Type B pancreatic cell (in vitro differentiated cells): ENCODE data around the gene MRPL23. TPM values are rescaled to one million over a fixed set of nuclear protein-coding genes. Genes with fewer than 3 reads are reported as not detected.

Experiments used
- DNase-seq: peaks from one replicate; pipeline ENCODE4 v3.0.0; 2021; ENCODE audit warnings: mixed read lengths; ENCODE audit not compliant: unreplicated experiment; ENCODE audit errors: extremely low spot score
- H3K27ac Mint-ChIP-seq: 2 replicates; pipeline ENCODE4 v1.8.0; 2021; ENCODE audit warnings: mild to moderate bottlenecking, mixed read lengths
- H3K27me3 Mint-ChIP-seq: 2 replicates; pipeline ENCODE4 v1.8.0; 2021; ENCODE audit warnings: mixed read lengths
- H3K36me3 Mint-ChIP-seq: 2 replicates; pipeline ENCODE4 v1.8.0; 2021; ENCODE audit warnings: mixed read lengths
- H3K4me1 Mint-ChIP-seq: one replicate; pipeline ENCODE4 v1.8.0; 2021; ENCODE audit warnings: mixed read lengths; ENCODE audit not compliant: unreplicated experiment
- H3K4me3 Mint-ChIP-seq: 2 replicates; pipeline ENCODE4 v1.8.0; 2021; ENCODE audit warnings: mild to moderate bottlenecking, mixed read lengths
- H3K9me3 Mint-ChIP-seq: 2 replicates; pipeline ENCODE4 v1.8.0; 2021; ENCODE audit warnings: mixed read lengths
- total RNA-seq: library from RNA; stranded (reverse); gene quantifications from 2 replicates; pipeline ENCODE4 v1.2.1, GENCODE V29; 2021; ENCODE audit warnings: low replicate concordance
- TF ChIP-seq, protein P1 (sequence below): fragments of 200-600 bp; sonication (generic); conservative IDR thresholded peaks from 2 replicates; pipeline ENCODE4 v1.5.0; 2021; ENCODE audit warnings: antibody characterized with exemption, mild to moderate bottlenecking

MRPL23 gene
- total RNA-seq, 1 donor from 2014 or later, result 46.1 TPM

DNA sequence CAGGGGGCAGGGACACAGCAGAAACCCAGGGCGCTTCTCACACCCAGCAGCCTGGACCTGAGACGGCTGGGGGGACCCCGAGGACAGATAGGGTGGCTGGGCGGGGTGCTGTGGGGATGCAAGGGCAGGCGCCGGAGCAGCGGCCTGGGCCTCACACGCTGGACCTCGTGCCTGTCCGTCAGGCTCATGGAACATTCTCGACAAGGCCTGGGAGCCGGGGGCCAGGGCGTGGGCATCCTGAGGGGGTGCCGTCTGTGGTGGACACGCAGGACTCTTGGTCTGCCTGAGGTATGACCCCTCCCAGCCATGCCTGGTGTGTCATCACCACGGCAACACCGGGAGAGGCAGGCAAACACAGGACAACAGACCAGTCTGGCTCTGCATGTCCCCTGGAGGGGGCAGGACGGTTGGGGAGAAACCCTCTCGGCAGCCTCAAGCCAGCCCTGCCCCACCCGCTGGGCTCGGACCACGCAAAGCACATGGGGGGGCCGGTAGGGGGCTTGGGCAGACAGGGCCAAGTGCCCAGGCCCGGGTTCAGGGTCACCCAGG, 21.4 kb downstream of the MRPL23 start:
- no peak for DNase-seq
- Mint-ChIP-seq H3K27me3 (no peaks in the 10 kb centered on the region), H3K4me3 (no peak overlapping the region), H3K9me3 (no peaks in the 10 kb centered on the region), H3K4me1 (no peaks in the 10 kb centered on the region), H3K27ac (no peak overlapping the region), H3K36me3 (no peaks in the 10 kb centered on the region)
- TF ChIP-seq, protein P1, sequence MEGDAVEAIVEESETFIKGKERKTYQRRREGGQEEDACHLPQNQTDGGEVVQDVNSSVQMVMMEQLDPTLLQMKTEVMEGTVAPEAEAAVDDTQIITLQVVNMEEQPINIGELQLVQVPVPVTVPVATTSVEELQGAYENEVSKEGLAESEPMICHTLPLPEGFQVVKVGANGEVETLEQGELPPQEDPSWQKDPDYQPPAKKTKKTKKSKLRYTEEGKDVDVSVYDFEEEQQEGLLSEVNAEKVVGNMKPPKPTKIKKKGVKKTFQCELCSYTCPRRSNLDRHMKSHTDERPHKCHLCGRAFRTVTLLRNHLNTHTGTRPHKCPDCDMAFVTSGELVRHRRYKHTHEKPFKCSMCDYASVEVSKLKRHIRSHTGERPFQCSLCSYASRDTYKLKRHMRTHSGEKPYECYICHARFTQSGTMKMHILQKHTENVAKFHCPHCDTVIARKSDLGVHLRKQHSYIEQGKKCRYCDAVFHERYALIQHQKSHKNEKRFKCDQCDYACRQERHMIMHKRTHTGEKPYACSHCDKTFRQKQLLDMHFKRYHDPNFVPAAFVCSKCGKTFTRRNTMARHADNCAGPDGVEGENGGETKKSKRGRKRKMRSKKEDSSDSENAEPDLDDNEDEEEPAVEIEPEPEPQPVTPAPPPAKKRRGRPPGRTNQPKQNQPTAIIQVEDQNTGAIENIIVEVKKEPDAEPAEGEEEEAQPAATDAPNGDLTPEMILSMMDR, result no peak

DNA sequence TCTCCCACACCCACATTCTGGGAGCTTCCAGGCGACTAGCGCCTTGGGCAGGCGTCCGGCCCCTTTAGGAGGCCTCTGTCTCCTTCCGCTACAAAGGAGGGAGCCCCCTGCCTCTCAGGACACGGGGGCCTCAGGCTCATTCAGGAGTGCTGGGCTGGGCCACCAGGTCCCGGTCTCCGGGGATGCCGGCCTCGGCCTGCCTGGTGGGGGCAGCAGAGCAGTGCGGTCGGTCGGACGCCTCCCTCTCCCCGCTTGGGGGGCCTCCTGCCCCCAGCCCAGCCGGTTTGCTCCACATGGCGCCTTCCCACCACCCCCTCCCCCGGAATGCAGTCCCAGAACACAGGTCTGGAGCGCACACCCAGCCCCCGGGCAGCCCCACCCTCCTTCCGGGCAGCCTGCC, 21.9 kb downstream of the MRPL23 start:
- H3K36me3 Mint-ChIP-seq, result no peaks in the 10 kb centered on the region
- no peak for DNase-seq
- no peaks in the 10 kb centered on the region for H3K9me3 Mint-ChIP-seq
- TF ChIP-seq, protein P1, result no peak
- H3K27ac Mint-ChIP-seq, result no peak overlapping the region
- H3K4me1 Mint-ChIP-seq, result no peaks in the 10 kb centered on the region
- H3K4me3 Mint-ChIP-seq, result no peak overlapping the region
- H3K27me3 Mint-ChIP-seq, result no peaks in the 10 kb centered on the region

DNA sequence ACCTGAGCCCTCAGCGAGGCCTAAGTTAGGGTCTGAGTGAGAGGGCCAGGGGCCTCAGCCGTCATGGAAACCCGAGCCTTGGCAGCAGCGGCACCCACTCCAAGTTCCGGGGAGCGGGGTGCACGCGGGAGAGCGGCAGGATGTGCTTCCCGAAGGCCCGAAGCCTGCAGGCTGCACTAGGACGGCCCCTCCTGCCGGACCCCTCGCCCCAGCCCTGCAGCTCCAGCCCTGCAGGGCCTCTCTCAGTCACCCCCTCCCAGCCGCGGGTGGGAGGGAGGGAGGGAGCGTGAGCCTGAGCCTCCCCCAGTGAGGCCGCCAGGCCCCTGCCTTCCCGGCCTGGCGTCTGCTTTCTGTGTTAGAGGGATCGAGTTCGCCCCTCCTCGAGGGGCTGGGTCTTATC, 22.6 kb downstream of the MRPL23 start:
- H3K36me3 Mint-ChIP-seq, result no peaks in the 10 kb centered on the region
- no peak for DNase-seq
- no peaks in the 10 kb centered on the region for H3K4me1 Mint-ChIP-seq
- TF ChIP-seq, protein P1, result no peak
- H3K27ac Mint-ChIP-seq, result no peak overlapping the region
- no peaks in the 10 kb centered on the region for H3K27me3 Mint-ChIP-seq
- H3K9me3 Mint-ChIP-seq, result no peaks in the 10 kb centered on the region
- no peak overlapping the region for H3K4me3 Mint-ChIP-seq

DNA sequence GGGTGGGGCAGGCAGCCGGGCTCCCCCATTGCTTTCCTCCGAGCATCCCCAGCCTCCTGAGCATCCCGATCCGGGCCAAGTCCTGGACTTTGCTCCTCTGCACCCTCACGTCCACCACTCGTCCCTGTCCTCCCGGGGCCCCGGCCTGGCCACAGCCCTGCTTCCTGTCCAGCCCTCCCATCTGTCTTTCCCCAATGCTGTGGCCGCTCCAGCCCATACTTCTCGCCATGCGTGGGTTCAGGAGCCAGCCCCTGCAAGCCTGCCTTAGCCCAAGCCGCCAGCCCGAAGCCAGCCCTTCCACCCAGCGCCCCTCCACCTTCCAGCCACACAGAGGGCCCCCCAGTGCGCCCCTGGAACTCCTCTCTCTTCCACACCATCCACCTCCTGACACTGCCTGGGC, 23.8 kb downstream of the MRPL23 start:
- Mint-ChIP-seq H3K9me3 (no peaks in the 10 kb centered on the region), H3K27me3 (no peaks in the 10 kb centered on the region), H3K36me3 (no peaks in the 10 kb centered on the region), H3K4me3 (no peak overlapping the region), H3K4me1 (no peaks in the 10 kb centered on the region), H3K27ac (no peak overlapping the region)
- TF ChIP-seq, protein P1, result no peak
- DNase-seq, result peak; percentile 31

DNA sequence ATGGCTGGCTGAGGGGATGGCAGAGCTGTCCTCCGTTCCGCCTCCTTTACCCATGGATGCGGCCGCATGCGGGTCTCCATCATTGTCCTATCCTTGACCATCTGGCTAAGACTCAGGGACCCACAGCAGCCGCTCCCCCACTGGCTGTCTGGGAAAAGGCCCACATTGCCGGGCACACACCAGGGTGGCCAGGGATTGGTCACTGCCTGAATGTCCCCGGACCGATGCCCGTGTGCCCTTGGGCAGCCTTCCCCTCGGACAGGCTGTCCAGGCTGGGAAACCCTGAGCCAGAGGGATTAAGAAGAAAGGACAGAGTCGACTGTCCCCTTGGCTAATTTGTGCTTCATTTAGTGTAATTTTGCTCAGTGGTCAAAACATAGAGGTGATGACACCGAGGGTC, 28.1 kb downstream of the MRPL23 start:
- Mint-ChIP-seq H3K27ac (no peak overlapping the region), H3K4me3 (no peak overlapping the region), H3K27me3 (no peaks in the 10 kb centered on the region), H3K4me1 (no peaks in the 10 kb centered on the region), H3K36me3 (no peaks in the 10 kb centered on the region), H3K9me3 (no peaks in the 10 kb centered on the region)
- TF ChIP-seq, protein P1, result no peak
- no peak for DNase-seq
